ENCODE data around the gene SH2D2A.

Gene SH2D2A

DNA sequence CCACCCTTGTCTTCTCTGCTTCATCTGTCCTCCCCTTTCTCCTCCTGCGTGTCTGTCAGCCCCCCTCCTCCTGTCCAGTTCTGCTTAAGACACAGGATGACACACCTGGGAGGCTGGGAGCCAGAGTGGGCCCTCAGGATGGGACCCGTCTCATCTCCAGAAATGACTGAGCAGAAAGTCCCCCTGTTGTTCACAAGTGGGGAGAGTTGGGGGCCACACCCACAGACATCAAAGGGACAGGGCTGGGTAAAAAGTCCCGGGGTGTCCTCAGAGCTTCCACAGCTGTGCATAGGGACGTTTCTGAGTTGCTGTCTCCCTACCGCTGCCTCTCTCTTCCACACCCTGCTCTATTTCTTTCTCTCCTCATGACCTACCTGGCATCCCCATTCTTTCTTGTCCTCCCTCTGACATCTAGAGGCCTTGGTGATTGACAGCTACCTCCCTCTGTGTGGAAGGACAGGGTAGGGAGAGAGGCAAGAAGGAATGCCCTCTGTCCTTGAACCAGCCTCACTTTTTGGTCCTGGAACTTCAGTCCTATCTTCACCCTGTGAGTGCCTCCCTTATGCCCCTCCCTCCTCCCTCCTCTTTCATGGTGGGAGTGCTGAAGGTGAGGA is 19.5 kb upstream of the SH2D2A start:
- FAIRE-seq = peak; percentile 52

DNA sequence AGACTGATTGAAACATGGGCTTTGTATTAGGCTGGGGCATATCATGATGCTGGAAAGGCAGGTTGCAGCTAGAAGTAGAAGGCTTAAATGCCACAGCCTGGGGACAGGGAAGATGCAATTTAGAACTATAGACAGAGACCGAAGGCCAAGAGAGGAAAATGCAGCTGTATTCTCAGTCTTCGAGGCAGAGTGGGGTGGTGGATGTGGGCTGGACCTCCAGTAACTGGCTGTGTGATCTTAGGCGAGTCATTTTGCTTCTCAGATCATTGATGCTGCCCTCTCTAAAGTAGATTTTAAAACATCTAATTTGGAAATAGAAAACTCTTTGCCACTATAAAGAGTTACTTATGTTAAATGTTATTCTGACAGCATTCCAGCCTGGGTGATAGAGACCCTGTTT is 17.7 kb upstream of the SH2D2A start:
- TF ChIP-seq POU2F2 (IDR thresholded peaks at IDR 0.05; ENCODE audit: low read depth, low read length) = no peak
- no peak for TF ChIP-seq TAF1 (IDR thresholded peaks at IDR 0.05; ENCODE audit: low read depth, low read length)
- no peak for TF ChIP-seq SPI1 (IDR thresholded peaks at IDR 0.05; ENCODE audit: low read depth, low read length)
- no peak for TF ChIP-seq POLR2A (IDR thresholded peaks at IDR 0.05; ENCODE audit: low read depth, low read length)
- no peak for TF ChIP-seq PAX5 (IDR thresholded peaks at IDR 0.05; ENCODE audit: insufficient read depth, low read length, severe bottlenecking)
- TF ChIP-seq POLR2AphosphoS5 (IDR thresholded peaks at IDR 0.05; ENCODE audit: low read depth, low read length) = no peak
- FAIRE-seq (no peak), DNase-seq (ENCODE audit: insufficient read length, low spot score) (no peak)

More for the DNA sequence above, 19.5 kb upstream of the SH2D2A start:
- TF ChIP-seq POU2F2 (IDR thresholded peaks at IDR 0.05; ENCODE audit: low read depth, low read length) = peak; percentile 59; the same call in 1 of the 2 replicates
- TF ChIP-seq POLR2A (IDR thresholded peaks at IDR 0.05; ENCODE audit: low read depth, low read length) = no peak
- DNase-seq (ENCODE audit: insufficient read length, low spot score) = no peak

DNA sequence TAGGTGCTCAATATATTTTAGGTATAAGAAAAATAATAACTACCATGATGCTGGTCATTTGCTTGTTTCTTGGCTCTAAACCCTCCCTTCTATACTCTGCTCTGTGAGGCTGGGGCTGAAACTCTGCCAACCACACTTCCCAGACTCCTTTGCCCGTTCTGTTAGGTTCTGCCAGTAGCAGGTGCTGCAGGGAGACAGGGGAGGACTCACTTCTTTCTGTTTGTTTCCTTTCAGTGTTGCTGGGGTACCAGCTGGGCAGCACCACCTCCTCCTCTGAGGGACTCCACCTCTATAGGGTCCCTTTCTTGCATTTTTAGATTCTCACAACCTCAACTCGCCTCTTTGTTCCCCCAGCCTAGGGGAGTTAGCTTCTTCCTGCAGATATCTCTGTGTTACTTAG is 17.0 kb upstream of the SH2D2A start:
- DNase-seq (ENCODE audit: insufficient read length, low spot score) = no peak
- no peak for FAIRE-seq
- TF ChIP-seq TAF1 (IDR thresholded peaks at IDR 0.05; ENCODE audit: low read depth, low read length) = no peak
- no peak for TF ChIP-seq POLR2AphosphoS5 (IDR thresholded peaks at IDR 0.05; ENCODE audit: low read depth, low read length)
- TF ChIP-seq POU2F2 (IDR thresholded peaks at IDR 0.05; ENCODE audit: low read depth, low read length) = no peak
- TF ChIP-seq POLR2A (IDR thresholded peaks at IDR 0.05; ENCODE audit: low read depth, low read length) = no peak
- no peak for TF ChIP-seq SPI1 (IDR thresholded peaks at IDR 0.05; ENCODE audit: low read depth, low read length)
- no peak for TF ChIP-seq PAX5 (IDR thresholded peaks at IDR 0.05; ENCODE audit: insufficient read depth, low read length, severe bottlenecking)

DNA sequence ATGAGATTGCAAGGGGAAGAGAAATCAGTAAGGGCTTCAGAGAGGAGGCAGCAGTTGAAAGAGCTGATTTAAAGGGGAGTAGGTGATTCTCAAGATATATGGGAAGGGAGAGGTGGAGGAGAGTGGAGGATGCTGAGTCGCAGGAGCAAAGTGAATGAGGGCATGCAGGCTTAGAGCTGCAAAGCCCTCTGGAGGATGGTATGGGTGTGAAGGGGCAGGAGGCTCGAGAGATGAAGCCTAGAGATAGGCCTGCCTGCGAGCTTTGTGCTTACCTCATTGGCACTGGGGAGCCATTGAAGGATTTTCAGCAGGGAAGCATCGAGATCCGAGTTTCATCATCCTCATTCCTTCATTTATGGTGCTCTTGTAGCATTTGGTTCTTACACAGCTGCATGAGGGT is 15.8 kb upstream of the SH2D2A start:
- no peak for FAIRE-seq
- DNase-seq (ENCODE audit: insufficient read length, low spot score) = no peak
- TF ChIP-seq SPI1 (IDR thresholded peaks at IDR 0.05; ENCODE audit: low read depth, low read length) (no peak), PAX5 (IDR thresholded peaks at IDR 0.05; ENCODE audit: insufficient read depth, low read length, severe bottlenecking) (no peak), POLR2A (IDR thresholded peaks at IDR 0.05; ENCODE audit: low read depth, low read length) (no peak), TAF1 (IDR thresholded peaks at IDR 0.05; ENCODE audit: low read depth, low read length) (no peak), POU2F2 (IDR thresholded peaks at IDR 0.05; ENCODE audit: low read depth, low read length) (no peak), POLR2AphosphoS5 (IDR thresholded peaks at IDR 0.05; ENCODE audit: low read depth, low read length) (no peak)

DNA sequence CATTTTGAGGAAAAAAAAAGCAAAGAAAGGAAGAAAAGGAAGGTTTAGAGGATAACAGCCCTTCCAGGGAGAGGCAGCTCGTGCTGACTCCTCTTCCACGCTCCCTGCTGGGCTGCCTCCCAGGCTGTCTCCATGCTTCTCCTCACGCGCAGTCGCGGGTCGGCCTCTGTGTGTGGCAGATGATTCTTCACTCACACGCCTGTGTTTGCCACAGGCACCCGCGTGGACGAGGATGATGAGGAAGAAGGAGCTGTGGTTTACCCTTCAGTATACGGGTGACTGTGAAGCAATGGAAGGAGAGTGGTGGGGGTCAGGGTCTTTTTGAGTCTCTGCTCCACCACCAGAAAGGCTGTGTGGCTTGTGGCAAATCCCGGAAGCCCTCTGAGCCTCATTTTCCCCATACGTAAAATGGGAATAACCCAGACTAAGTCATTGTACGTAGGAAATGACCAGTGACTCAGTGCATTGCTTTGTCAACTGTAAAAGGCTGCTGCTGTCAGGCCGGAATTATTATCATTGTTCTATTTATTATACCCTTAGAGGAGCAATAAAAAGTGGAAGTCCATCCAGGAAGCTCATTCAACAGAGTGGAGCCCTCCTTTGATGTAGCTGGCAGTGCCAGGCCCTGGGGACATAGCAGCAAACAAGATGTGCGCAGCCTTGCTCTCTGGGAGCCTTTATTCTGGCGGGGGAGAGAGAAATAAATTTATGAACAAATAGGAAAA is 11.9 kb upstream of the SH2D2A start:
- DNase-seq (ENCODE audit: insufficient read length, low spot score) = no peak
- no peak for FAIRE-seq
- TF ChIP-seq POU2F2 (IDR thresholded peaks at IDR 0.05; ENCODE audit: low read depth, low read length) (no peak), TAF1 (IDR thresholded peaks at IDR 0.05; ENCODE audit: low read depth, low read length) (no peak), SPI1 (IDR thresholded peaks at IDR 0.05; ENCODE audit: low read depth, low read length) (no peak), POLR2A (IDR thresholded peaks at IDR 0.05; ENCODE audit: low read depth, low read length) (no peak), PAX5 (IDR thresholded peaks at IDR 0.05; ENCODE audit: insufficient read depth, low read length, severe bottlenecking) (no peak), POLR2AphosphoS5 (IDR thresholded peaks at IDR 0.05; ENCODE audit: low read depth, low read length) (no peak)

DNA sequence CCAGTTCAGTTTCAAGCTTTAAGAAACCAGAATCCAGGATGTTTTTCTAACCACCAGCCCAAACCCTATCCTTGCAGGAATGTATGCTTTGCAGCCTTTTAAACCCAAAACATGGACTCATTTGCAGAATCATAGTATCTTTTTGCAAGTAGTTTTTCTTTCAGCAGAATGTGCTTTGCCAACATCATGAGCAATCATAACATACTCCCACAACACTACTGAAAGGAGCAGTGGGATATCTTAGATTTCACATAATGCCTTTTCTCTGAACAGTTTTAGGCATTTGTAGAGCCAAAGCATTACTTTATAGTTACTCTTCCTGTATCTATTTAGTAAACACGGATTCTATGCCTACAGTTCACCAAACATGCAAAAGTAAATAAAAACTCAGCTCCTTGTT is 10.0 kb upstream of the SH2D2A start:
- DNase-seq (ENCODE audit: insufficient read length, low spot score) = no peak
- no peak for TF ChIP-seq POLR2A (IDR thresholded peaks at IDR 0.05; ENCODE audit: low read depth, low read length)
- no peak for TF ChIP-seq POLR2AphosphoS5 (IDR thresholded peaks at IDR 0.05; ENCODE audit: low read depth, low read length)
- TF ChIP-seq POU2F2 (IDR thresholded peaks at IDR 0.05; ENCODE audit: low read depth, low read length) = no peak
- TF ChIP-seq TAF1 (IDR thresholded peaks at IDR 0.05; ENCODE audit: low read depth, low read length) = no peak
- no peak for TF ChIP-seq SPI1 (IDR thresholded peaks at IDR 0.05; ENCODE audit: low read depth, low read length)
- no peak for TF ChIP-seq PAX5 (IDR thresholded peaks at IDR 0.05; ENCODE audit: insufficient read depth, low read length, severe bottlenecking)
- no peak for FAIRE-seq

DNA sequence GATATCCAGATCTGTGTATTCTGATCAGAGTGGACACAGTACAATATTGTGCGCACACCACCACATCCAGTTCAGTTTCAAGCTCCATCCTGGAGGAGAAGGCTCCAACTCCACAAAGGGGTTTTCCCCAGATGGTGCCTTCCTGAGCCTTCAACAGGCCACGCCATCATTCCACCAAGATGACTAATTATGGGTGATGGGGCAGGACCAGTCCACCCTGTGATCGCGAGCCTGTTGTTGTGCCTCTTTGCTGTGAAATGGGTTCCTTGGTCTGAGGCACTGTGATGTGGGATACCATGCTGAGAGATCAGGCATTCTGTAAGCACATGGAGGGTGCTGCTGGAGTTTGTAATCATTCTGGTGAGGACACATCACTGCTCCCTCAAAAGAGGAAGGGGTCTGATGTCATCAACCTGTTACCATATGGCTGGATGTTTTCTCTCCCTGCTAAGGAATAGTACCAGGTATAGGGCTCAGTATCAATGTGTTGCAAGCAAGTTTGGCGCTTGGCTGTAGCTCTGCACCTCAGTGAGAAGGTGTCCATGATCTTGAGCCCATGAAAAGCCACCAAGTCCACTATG is 6.7 kb upstream of the SH2D2A start:
- FAIRE-seq (no peak), DNase-seq (ENCODE audit: insufficient read length, low spot score) (no peak)
- no peak for TF ChIP-seq SPI1 (IDR thresholded peaks at IDR 0.05; ENCODE audit: low read depth, low read length)
- TF ChIP-seq POLR2A (IDR thresholded peaks at IDR 0.05; ENCODE audit: low read depth, low read length) = no peak
- TF ChIP-seq POLR2AphosphoS5 (IDR thresholded peaks at IDR 0.05; ENCODE audit: low read depth, low read length) = no peak
- TF ChIP-seq PAX5 (IDR thresholded peaks at IDR 0.05; ENCODE audit: insufficient read depth, low read length, severe bottlenecking) = no peak
- TF ChIP-seq POU2F2 (IDR thresholded peaks at IDR 0.05; ENCODE audit: low read depth, low read length) = no peak
- TF ChIP-seq TAF1 (IDR thresholded peaks at IDR 0.05; ENCODE audit: low read depth, low read length) = no peak

DNA sequence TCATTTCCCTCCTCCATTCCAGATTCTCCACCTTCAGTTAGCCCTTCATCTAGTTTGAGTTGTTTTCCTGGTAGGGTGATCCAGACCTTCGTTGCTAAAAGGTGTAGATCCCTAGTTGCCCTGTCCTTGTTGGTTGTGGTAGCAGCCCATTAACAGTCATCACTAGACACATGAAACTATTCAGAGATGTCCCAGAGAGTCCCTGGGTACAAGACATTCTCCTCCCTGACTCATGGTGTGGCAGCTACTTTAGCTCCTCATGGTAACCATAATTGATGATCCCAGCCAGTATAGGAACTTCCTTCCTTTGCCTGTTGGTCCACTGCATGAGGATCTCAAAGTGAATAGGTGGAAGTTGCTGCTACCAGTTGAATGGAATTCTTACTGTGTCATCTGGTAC is 6.0 kb upstream of the SH2D2A start:
- FAIRE-seq = no peak
- TF ChIP-seq SPI1 (IDR thresholded peaks at IDR 0.05; ENCODE audit: low read depth, low read length) (no peak), POLR2A (IDR thresholded peaks at IDR 0.05; ENCODE audit: low read depth, low read length) (no peak), PAX5 (IDR thresholded peaks at IDR 0.05; ENCODE audit: insufficient read depth, low read length, severe bottlenecking) (no peak), POU2F2 (IDR thresholded peaks at IDR 0.05; ENCODE audit: low read depth, low read length) (no peak), TAF1 (IDR thresholded peaks at IDR 0.05; ENCODE audit: low read depth, low read length) (no peak), POLR2AphosphoS5 (IDR thresholded peaks at IDR 0.05; ENCODE audit: low read depth, low read length) (no peak)
- no peak for DNase-seq (ENCODE audit: insufficient read length, low spot score)

DNA sequence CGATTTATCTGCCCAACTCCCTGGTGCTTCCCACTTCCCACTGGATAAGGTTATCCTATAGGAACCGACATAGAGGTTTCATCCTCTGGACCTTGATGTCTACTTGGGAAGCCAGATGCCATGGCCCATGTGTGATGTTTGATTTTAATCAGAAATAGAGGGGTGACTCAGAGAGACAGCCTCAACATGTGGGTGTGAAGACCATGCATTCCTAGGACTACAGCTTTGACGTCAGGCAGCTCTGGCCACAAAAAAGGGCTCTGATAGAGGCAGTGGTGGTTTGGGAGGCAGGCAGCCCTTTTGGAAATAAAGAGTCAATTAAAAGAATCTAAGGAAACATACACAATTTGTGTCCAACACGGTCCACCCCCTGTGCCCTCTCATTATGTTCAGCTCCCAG is 5.2 kb upstream of the SH2D2A start:
- FAIRE-seq (no peak), DNase-seq (ENCODE audit: insufficient read length, low spot score) (no peak)

More for the DNA sequence above, 5.2 kb upstream of the SH2D2A start:
- no peak for TF ChIP-seq POLR2A (IDR thresholded peaks at IDR 0.05; ENCODE audit: low read depth, low read length)
- no peak for TF ChIP-seq PAX5 (IDR thresholded peaks at IDR 0.05; ENCODE audit: insufficient read depth, low read length, severe bottlenecking)
- no peak for TF ChIP-seq POLR2AphosphoS5 (IDR thresholded peaks at IDR 0.05; ENCODE audit: low read depth, low read length)
- TF ChIP-seq SPI1 (IDR thresholded peaks at IDR 0.05; ENCODE audit: low read depth, low read length) = no peak
- TF ChIP-seq TAF1 (IDR thresholded peaks at IDR 0.05; ENCODE audit: low read depth, low read length) = no peak
- TF ChIP-seq POU2F2 (IDR thresholded peaks at IDR 0.05; ENCODE audit: low read depth, low read length) = no peak
